AG09319 (cell line): Measurements from ENCODE around the gene ALDH2.

Experiments
- DNase-seq: peaks from one replicate; pipeline ENCODE4 v3.0.0-alpha.2; 2010; ENCODE audit warnings: low read depth; ENCODE audit errors: extremely low read depth
- CTCF ChIP-seq: IDR thresholded peaks from 2 replicates; pipeline ENCODE4 v1.5.1; 2011; ENCODE audit warnings: low read depth, mild to moderate bottlenecking, inconsistent platforms, low read length, moderate library complexity

ALDH2 gene

GRCh38 chr12:111792155-111792855 is 25.6 kb downstream of the ALDH2 start:
- no peak for DNase-seq
- no peak for TF ChIP-seq CTCF

GRCh38 chr12:111792856-111793235 is 26.1 kb downstream of the ALDH2 start:
- DNase-seq, result no peak
- no peak for TF ChIP-seq CTCF

- DNase-seq, result no peak
- TF ChIP-seq CTCF, result no peak
These were observed 31.4 kb downstream of the ALDH2 start for GRCh38 chr12:111798182-111798581.

GRCh38 chr12:111799758-111800157 is 33.0 kb downstream of the ALDH2 start:
- no peak for DNase-seq
- TF ChIP-seq CTCF, result no peak

- no peak for DNase-seq
- TF ChIP-seq CTCF, result no peak
These were observed 36.4 kb downstream of the ALDH2 start for GRCh38 chr12:111803038-111803626.

- DNase-seq, result no peak
- TF ChIP-seq CTCF, result no peak
These were observed 37.1 kb downstream of the ALDH2 start for GRCh38 chr12:111803851-111804250.

- no peak for TF ChIP-seq CTCF
- DNase-seq, result no peak
These were observed 39.6 kb downstream of the ALDH2 start for GRCh38 chr12:111806304-111806703.
